ENCODE data around the gene MUSK.

GRCh38 chr9:110762783-110763182, 94.2 kb downstream of the MUSK start:
- no peak for TF ChIP-seq POLR2A (IDR thresholded peaks at IDR 0.05; ENCODE audit: low read depth)
- TF ChIP-seq, protein P1, sequence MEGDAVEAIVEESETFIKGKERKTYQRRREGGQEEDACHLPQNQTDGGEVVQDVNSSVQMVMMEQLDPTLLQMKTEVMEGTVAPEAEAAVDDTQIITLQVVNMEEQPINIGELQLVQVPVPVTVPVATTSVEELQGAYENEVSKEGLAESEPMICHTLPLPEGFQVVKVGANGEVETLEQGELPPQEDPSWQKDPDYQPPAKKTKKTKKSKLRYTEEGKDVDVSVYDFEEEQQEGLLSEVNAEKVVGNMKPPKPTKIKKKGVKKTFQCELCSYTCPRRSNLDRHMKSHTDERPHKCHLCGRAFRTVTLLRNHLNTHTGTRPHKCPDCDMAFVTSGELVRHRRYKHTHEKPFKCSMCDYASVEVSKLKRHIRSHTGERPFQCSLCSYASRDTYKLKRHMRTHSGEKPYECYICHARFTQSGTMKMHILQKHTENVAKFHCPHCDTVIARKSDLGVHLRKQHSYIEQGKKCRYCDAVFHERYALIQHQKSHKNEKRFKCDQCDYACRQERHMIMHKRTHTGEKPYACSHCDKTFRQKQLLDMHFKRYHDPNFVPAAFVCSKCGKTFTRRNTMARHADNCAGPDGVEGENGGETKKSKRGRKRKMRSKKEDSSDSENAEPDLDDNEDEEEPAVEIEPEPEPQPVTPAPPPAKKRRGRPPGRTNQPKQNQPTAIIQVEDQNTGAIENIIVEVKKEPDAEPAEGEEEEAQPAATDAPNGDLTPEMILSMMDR (IDR thresholded peaks at IDR 0.05) = no peak
- no peak for TF ChIP-seq EP300 (IDR thresholded peaks at IDR 0.05)
- no peak for TF ChIP-seq POLR2AphosphoS5 (IDR thresholded peaks at IDR 0.05)

All from esophagus muscularis mucosa (tissue), 4 donors.